Measurements from ENCODE around the gene PARD6G. TPM values are rescaled to one million over a fixed set of nuclear protein-coding genes. Genes with fewer than 3 reads are reported as not detected.
"Not testable (repeated sequence)": the region's sequence is repeated elsewhere in the genome, so short reads cannot be mapped to it uniquely, and the experiment has no call there.

The PARD6G gene
- total RNA-seq, 3 donors from 2014 or later: 0.58 to 8.5 (median 2.0) TPM

- ATAC-seq (no peak), DNase-seq (no peak)
- no peaks in the 10 kb centered on the region for H3K36me3 ChIP-seq (ENCODE audit: low read depth)
- no peak overlapping the region for H3K4me3 ChIP-seq
- no peak for TF ChIP-seq CTCF (IDR thresholded peaks at IDR 0.05)
- no peaks in the 10 kb centered on the region for H3K4me1 ChIP-seq (ENCODE audit: low read depth)
- no peaks in the 10 kb centered on the region for H3K9me3 ChIP-seq
- intact Hi-C loops (cut with DNase I, micrococcal nuclease): no loop called here
Observed at GRCh38 chr18:80238651-80239260, 8.6 kb downstream of the PARD6G start.

GRCh38 chr18:80237519-80237918 is 9.8 kb downstream of the PARD6G start:
- H3K9me3 ChIP-seq; H3K36me3 ChIP-seq (ENCODE audit: low read depth); intact Hi-C loops (cut with DNase I, micrococcal nuclease); H3K4me3 ChIP-seq; DNase-seq; H3K4me1 ChIP-seq (ENCODE audit: low read depth); ATAC-seq: not testable (repeated sequence)

- ATAC-seq (no peak), DNase-seq (no peak)
- H3K36me3 ChIP-seq (ENCODE audit: low read depth): no peaks in the 10 kb centered on the region
- H3K9me3 ChIP-seq: no peaks in the 10 kb centered on the region
- H3K4me3 ChIP-seq: no peak overlapping the region
- no peak for TF ChIP-seq CTCF (IDR thresholded peaks at IDR 0.05)
- intact Hi-C loops (cut with DNase I, micrococcal nuclease): no loop called here
- no peaks in the 10 kb centered on the region for H3K4me1 ChIP-seq (ENCODE audit: low read depth)
Observed at GRCh38 chr18:80234398-80234797, 12.9 kb downstream of the PARD6G start.

- Histone ChIP-seq H3K36me3 (ENCODE audit: low read depth) (no peaks in the 10 kb centered on the region), H3K4me3 (no peak overlapping the region), H3K4me1 (ENCODE audit: low read depth) (no peaks in the 10 kb centered on the region), H3K9me3 (no peaks in the 10 kb centered on the region)
- TF ChIP-seq CTCF (IDR thresholded peaks at IDR 0.05): no peak
- intact Hi-C loops (cut with DNase I, micrococcal nuclease): no loop called here
- ATAC-seq (no peak), DNase-seq (no peak)
Observed at GRCh38 chr18:80233899-80234298, 13.4 kb downstream of the PARD6G start.

GRCh38 chr18:80233201-80233835 is 14.0 kb downstream of the PARD6G start:
- intact Hi-C loops (cut with DNase I, micrococcal nuclease): no loop called here
- H3K4me1 ChIP-seq (ENCODE audit: low read depth): no peaks in the 10 kb centered on the region
- ATAC-seq (no peak), DNase-seq (no peak)
- no peak for TF ChIP-seq CTCF (IDR thresholded peaks at IDR 0.05)
- H3K9me3 ChIP-seq: no peaks in the 10 kb centered on the region
- H3K36me3 ChIP-seq (ENCODE audit: low read depth): no peaks in the 10 kb centered on the region
- no peak overlapping the region for H3K4me3 ChIP-seq

GRCh38 chr18:80232710-80233109 is 14.6 kb downstream of the PARD6G start:
- H3K9me3 ChIP-seq: no peaks in the 10 kb centered on the region
- no peak overlapping the region for H3K4me3 ChIP-seq
- TF ChIP-seq CTCF (IDR thresholded peaks at IDR 0.05): no peak
- no peaks in the 10 kb centered on the region for H3K36me3 ChIP-seq (ENCODE audit: low read depth)
- DNase-seq (no peak), ATAC-seq (no peak)
- H3K4me1 ChIP-seq (ENCODE audit: low read depth): no peaks in the 10 kb centered on the region
- intact Hi-C loops (cut with DNase I, micrococcal nuclease): no loop called here

Data from mucosa of descending colon (tissue), 3 donors.